Nephron progenitor cell (in vitro differentiated cells): ENCODE measurements around the gene RAN.

Source experiments
- DNase-seq: peaks from one replicate; pipeline ENCODE4 v3.0.0; 2021
- H3K27ac Mint-ChIP-seq: 2 replicates; pipeline ENCODE4 v1.8.0; 2021; ENCODE audit warnings: mild to moderate bottlenecking, moderate library complexity, mixed read lengths
- H3K27me3 Mint-ChIP-seq: 2 replicates; pipeline ENCODE4 v1.8.0; 2021; ENCODE audit warnings: mild to moderate bottlenecking, low read depth, mixed read lengths; ENCODE audit not compliant: poor library complexity
- H3K36me3 Mint-ChIP-seq: 2 replicates; pipeline ENCODE4 v1.8.0; 2021; ENCODE audit warnings: low read depth, mixed read lengths
- H3K4me1 Mint-ChIP-seq: 2 replicates; pipeline ENCODE4 v1.8.0; 2021; ENCODE audit warnings: mixed read lengths
- H3K4me3 Mint-ChIP-seq: 2 replicates; pipeline ENCODE4 v1.8.0; 2021; ENCODE audit warnings: mild to moderate bottlenecking, moderate library complexity, mixed read lengths
- H3K9me3 Mint-ChIP-seq: 2 replicates; pipeline ENCODE4 v1.8.0; 2021; ENCODE audit warnings: mild to moderate bottlenecking, moderate library complexity, mixed read lengths
- TF ChIP-seq, protein P1 (sequence below): fragments of 200-600 bp; sonication (generic); IDR thresholded peaks from 2 replicates; pipeline ENCODE4 v1.5.0; 2021; ENCODE audit warnings: antibody characterized with exemption

RAN gene

DNA sequence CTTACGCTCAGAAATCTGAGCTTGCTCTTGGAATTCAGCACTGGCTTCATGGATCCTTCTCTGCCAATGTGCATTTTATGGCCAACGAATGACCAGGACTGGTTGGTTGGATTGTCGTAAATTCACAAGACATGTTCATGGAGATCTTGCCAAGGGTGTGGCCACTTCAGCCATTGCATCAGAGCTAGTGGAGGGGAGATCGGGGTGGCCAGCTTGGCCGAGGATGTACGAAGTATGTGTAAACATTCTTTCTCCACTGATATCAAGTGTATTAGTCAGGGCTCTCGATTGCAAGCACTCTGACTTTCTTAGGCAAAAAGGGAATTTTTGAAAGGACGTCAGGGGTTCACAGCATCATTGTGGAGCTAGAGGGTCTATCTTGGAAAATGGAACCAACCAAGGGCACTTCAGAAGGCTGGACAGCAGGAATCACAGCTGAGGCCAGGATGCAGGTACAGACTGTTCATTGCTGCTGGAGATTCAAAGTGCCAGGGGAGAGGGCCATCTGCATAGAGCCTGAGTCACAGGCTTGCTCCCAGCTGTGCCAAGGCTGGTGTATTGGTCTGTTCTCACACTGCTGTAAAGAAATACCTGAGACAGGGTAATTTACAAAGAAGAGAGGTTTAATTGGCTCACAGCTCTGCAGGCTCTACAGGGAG is 49.0 kb downstream of the RAN start:
- no peak for DNase-seq
- H3K4me1 Mint-ChIP-seq: peaks cover 65% of the 10 kb centered on the region
- H3K9me3 Mint-ChIP-seq: peaks cover 17% of the 10 kb centered on the region
- H3K36me3 Mint-ChIP-seq: no peaks in the 10 kb centered on the region
- H3K4me3 Mint-ChIP-seq: no peak overlapping the region
- no peak overlapping the region for H3K27ac Mint-ChIP-seq
- TF ChIP-seq, protein P1, sequence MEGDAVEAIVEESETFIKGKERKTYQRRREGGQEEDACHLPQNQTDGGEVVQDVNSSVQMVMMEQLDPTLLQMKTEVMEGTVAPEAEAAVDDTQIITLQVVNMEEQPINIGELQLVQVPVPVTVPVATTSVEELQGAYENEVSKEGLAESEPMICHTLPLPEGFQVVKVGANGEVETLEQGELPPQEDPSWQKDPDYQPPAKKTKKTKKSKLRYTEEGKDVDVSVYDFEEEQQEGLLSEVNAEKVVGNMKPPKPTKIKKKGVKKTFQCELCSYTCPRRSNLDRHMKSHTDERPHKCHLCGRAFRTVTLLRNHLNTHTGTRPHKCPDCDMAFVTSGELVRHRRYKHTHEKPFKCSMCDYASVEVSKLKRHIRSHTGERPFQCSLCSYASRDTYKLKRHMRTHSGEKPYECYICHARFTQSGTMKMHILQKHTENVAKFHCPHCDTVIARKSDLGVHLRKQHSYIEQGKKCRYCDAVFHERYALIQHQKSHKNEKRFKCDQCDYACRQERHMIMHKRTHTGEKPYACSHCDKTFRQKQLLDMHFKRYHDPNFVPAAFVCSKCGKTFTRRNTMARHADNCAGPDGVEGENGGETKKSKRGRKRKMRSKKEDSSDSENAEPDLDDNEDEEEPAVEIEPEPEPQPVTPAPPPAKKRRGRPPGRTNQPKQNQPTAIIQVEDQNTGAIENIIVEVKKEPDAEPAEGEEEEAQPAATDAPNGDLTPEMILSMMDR: no peak
- H3K27me3 Mint-ChIP-seq: peaks cover 39% of the 10 kb centered on the region

DNA sequence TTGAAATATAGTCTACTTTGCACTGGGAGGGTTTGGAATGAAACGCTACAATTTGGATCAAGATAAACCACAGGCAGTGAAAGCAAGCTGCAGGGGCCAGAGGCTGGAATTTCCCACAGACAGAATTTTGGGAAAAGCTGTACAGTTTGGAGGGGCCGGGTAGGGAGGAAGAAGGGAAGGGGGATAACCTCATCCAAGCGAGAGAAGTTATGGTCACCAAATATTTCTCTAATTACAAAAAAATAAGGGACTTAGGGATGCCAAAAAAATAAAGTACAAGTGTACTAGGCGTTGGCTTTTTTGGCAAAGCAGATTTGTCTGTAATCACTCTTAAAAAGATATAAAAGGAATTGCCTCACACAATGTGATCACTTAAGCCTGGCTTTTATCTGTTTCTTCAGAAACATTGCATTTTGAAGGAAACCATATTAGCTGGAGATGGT is 50.7 kb downstream of the RAN start:
- Mint-ChIP-seq H3K27me3 (peaks cover 31% of the 10 kb centered on the region), H3K4me3 (no peak overlapping the region), H3K9me3 (peaks cover 17% of the 10 kb centered on the region), H3K27ac (peak overlapping the region; percentile 94), H3K4me1 (peaks cover 48% of the 10 kb centered on the region), H3K36me3 (no peaks in the 10 kb centered on the region)
- TF ChIP-seq, protein P1: no peak
- no peak for DNase-seq

DNA sequence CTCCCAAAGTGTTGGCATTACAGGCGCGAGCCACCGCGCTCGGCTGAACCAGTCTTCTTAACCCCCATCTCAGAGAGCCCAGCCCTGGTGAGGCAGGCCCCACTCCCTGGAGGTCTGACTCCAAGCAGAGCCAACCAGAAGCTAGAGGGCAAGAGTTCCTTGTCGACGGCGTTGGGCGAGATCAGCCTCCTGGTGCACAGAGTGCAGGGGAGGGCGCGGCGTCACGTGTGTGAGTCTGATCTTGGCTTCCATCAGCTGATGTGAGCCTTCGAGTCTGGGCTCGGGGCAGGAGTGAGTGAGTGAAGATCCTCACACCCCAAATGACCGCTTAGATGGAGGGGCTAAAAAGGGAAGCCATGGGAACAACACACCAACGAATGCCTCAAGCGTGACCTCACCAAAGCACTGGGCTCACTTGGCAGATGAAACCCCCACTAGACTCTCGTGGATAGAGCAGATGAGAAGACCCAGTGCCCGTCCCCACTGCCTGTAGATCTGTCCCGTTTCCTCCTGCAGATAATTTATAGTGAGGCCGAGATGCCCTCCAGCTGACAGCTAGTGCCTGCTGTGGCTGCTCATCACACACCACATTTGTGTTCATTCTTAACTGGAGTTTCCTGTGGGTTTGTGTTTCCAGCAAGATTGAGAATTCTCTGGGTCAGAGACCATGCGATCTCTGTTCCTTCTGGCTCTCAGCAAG is 53.2 kb downstream of the RAN start:
- H3K27me3 Mint-ChIP-seq: peaks cover 35% of the 10 kb centered on the region
- no peak for DNase-seq
- TF ChIP-seq, protein P1: no peak
- H3K36me3 Mint-ChIP-seq: no peaks in the 10 kb centered on the region
- H3K9me3 Mint-ChIP-seq: peaks cover 17% of the 10 kb centered on the region
- H3K4me1 Mint-ChIP-seq: peaks cover 32% of the 10 kb centered on the region
- no peak overlapping the region for H3K27ac Mint-ChIP-seq
- H3K4me3 Mint-ChIP-seq: no peak overlapping the region

DNA sequence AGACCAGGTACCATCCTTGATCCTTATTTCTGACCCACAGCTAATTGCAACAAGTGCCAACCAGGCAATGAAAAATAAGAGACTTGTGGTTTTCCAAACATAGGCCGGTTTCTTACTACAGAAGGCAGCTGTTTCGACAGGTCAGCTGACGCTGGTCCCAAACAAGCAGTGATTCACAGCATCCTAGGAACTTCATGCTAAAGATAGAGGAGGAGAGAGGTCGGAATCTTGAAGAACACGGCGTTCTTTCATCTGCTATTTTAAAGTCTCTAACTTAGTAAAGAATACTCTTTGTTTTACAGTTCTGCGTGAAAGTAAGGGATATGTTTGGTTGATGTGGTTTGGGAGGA is 53.8 kb downstream of the RAN start:
- Mint-ChIP-seq H3K4me1 (peaks cover 27% of the 10 kb centered on the region), H3K36me3 (no peaks in the 10 kb centered on the region), H3K27me3 (peaks cover 39% of the 10 kb centered on the region), H3K27ac (peak overlapping the region; percentile 3), H3K4me3 (no peak overlapping the region), H3K9me3 (peaks cover 17% of the 10 kb centered on the region)
- TF ChIP-seq, protein P1: no peak
- no peak for DNase-seq
